Karpas-422 (cell line): ENCODE results near the gene TEAD2. TPM values are rescaled to one million over a fixed set of nuclear protein-coding genes. Genes with fewer than 3 reads are reported as not detected.

Experiments
- DNase-seq: peaks from one replicate; pipeline ENCODE4 v3.0.0-alpha.2; 2015
- H2AFZ ChIP-seq: fragments of 200-600 bp; sonication (generic); 2 replicates; pipeline ENCODE4 v1.6.1; 2014; ENCODE audit warnings: antibody characterized with exemption, low read length, mixed read lengths
- H3K27ac ChIP-seq: fragments of 200-600 bp; sonication (generic); 2 replicates; pipeline ENCODE4 v1.5.1; 2014; ENCODE audit warnings: mild to moderate bottlenecking, low read length, moderate library complexity
- H3K27me3 ChIP-seq: fragments of 200-600 bp; sonication (generic); 2 replicates; pipeline ENCODE4 v1.6.1; 2014; ENCODE audit warnings: low read length, mixed read lengths
- H3K36me3 ChIP-seq: fragments of 200-600 bp; sonication (generic); 2 replicates; pipeline ENCODE4 v1.6.1; 2014; ENCODE audit warnings: low read length, mixed read lengths; ENCODE audit not compliant: insufficient read depth
- H3K4me1 ChIP-seq: fragments of 200-600 bp; sonication (generic); 2 replicates; pipeline ENCODE4 v1.6.1; 2014; ENCODE audit warnings: mild to moderate bottlenecking, low read length, mixed read lengths
- H3K4me2 ChIP-seq: fragments of 200-600 bp; sonication (generic); 2 replicates; pipeline ENCODE4 v1.6.1; 2014; ENCODE audit warnings: low read length, low read depth, mild to moderate bottlenecking; ENCODE audit not compliant: poor library complexity, severe bottlenecking
- H3K4me3 ChIP-seq: fragments of 200-600 bp; sonication (generic); 2 replicates; pipeline ENCODE4 v1.5.1; 2014; ENCODE audit warnings: mild to moderate bottlenecking, antibody characterized with exemption, low read length, mixed read lengths
- H3K79me2 ChIP-seq: fragments of 200-600 bp; sonication (generic); 2 replicates; pipeline ENCODE4 v1.6.1; 2014; ENCODE audit warnings: mild to moderate bottlenecking, low read length, mixed read lengths
- H3K9ac ChIP-seq: fragments of 200-600 bp; sonication (generic); 2 replicates; pipeline ENCODE4 v1.6.0; 2014; ENCODE audit warnings: low read length
- H3K9me2 ChIP-seq: fragments of 200-600 bp; sonication (generic), shearing (Covaris generic); replicated peaks from 2 replicates; pipeline ENCODE4 v1.6.0; 2014; ENCODE audit warnings: mild to moderate bottlenecking, low read length, moderate library complexity; ENCODE audit not compliant: insufficient read depth
- H3K9me3 ChIP-seq: fragments of 300-700, 200-600 bp; sonication (generic); 2 replicates; pipeline ENCODE4 v1.6.1; 2014; ENCODE audit warnings: low read length, mixed read lengths
- H4K20me1 ChIP-seq: fragments of 200-600 bp; sonication (generic); 2 replicates; pipeline ENCODE4 v1.6.1; 2014; ENCODE audit warnings: mild to moderate bottlenecking, antibody characterized with exemption, low read length, low read depth; ENCODE audit not compliant: insufficient read depth
- total RNA-seq: library from RNA; depleted of rRNA; stranded (reverse); fragments of >200 nt; shearing (Covaris generic); gene quantifications from 2 replicates; pipeline ENCODE4 v1.2.3, GENCODE V29; 2014; ENCODE audit warnings: low replicate concordance

The TEAD2 gene
- total RNA-seq, 1 experiment from 2014 or later, result 5.5 TPM

DNA sequence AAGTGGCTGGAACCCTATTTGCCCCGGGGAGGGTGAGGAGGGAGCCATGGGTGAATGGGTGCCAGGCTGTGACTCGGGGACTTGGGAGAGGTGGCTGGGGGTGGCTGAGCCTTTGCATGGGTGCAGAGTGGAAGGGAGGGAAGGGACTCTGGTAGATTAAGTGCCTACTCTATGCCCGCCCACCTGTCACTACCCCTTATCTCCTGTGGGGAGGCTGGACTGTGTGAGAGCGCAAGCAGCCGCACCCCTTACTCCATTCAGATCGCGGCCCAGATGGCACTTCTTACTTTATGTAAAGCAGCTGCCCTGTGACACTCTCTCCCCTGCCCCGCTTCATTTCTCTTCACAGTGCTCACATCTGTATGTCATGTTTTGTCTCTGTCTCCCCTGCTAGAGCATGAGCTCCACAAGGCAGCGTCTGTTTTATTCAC lies 28.7 kb upstream of the TEAD2 start:
- Histone ChIP-seq H3K9ac (peak overlapping the region; percentile 75), H3K36me3 (no peaks in the 10 kb centered on the region), H3K27me3 (no peaks in the 10 kb centered on the region), H3K27ac (peak overlapping the region; percentile 96), H3K9me2 (no peaks in the 10 kb centered on the region), H3K4me1 (peaks cover 63% of the 10 kb centered on the region), H4K20me1 (no peaks in the 10 kb centered on the region), H2AFZ (no peak overlapping the region), H3K4me2 (peak overlapping the region; percentile 71), H3K79me2 (no peaks in the 10 kb centered on the region), H3K9me3 (no peaks in the 10 kb centered on the region), H3K4me3 (peak overlapping the region; percentile 44)
- peak; percentile 99 for DNase-seq

- H3K9ac ChIP-seq, result peak overlapping the region; percentile 75
- H3K4me2 ChIP-seq, result peak overlapping the region; percentile 71
- peak; percentile 75 for DNase-seq
- H3K27me3 ChIP-seq, result no peaks in the 10 kb centered on the region
- H3K27ac ChIP-seq, result peak overlapping the region; percentile 96
- peak overlapping the region; percentile 37 for H3K4me3 ChIP-seq
- H3K79me2 ChIP-seq, result no peaks in the 10 kb centered on the region
- no peaks in the 10 kb centered on the region for H3K9me3 ChIP-seq
- no peaks in the 10 kb centered on the region for H4K20me1 ChIP-seq
- no peaks in the 10 kb centered on the region for H3K36me3 ChIP-seq
- no peak overlapping the region for H2AFZ ChIP-seq
- peaks cover 66% of the 10 kb centered on the region for H3K4me1 ChIP-seq
- no peaks in the 10 kb centered on the region for H3K9me2 ChIP-seq
Observed at GRCh38 chr19:49390131-49390928, 28.1 kb upstream of the TEAD2 start.

DNA sequence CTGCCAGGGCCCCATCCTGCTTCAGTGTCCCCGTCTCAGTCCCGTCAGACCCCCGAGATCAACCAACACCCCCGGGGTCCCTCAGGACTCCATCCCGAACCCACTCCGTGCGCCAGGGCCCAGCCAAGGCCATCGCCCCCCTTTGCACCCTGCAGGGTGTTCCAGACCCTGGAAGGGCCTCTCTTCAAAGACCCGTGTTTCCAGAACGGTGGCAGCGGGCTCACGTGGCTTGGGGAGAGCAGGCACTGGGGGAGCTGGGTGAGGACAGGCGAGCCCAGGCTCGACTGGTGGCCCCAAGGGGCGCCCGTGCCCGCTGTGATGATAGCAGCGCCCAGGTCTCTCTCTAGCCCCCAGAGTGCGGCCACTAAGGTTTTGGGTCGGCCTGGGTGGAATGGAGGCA lies 27.2 kb upstream of the TEAD2 start:
- peak; percentile 77 for DNase-seq
- no peaks in the 10 kb centered on the region for H3K9me3 ChIP-seq
- no peak overlapping the region for H2AFZ ChIP-seq
- H4K20me1 ChIP-seq, result no peaks in the 10 kb centered on the region
- H3K4me3 ChIP-seq, result no peak overlapping the region
- H3K9ac ChIP-seq, result peak overlapping the region; percentile 75
- no peaks in the 10 kb centered on the region for H3K36me3 ChIP-seq
- peak overlapping the region; percentile 42 for H3K4me2 ChIP-seq
- no peaks in the 10 kb centered on the region for H3K9me2 ChIP-seq
- peaks cover 66% of the 10 kb centered on the region for H3K4me1 ChIP-seq
- no peaks in the 10 kb centered on the region for H3K27me3 ChIP-seq
- H3K79me2 ChIP-seq, result no peaks in the 10 kb centered on the region
- peak overlapping the region; percentile 96 for H3K27ac ChIP-seq

DNA sequence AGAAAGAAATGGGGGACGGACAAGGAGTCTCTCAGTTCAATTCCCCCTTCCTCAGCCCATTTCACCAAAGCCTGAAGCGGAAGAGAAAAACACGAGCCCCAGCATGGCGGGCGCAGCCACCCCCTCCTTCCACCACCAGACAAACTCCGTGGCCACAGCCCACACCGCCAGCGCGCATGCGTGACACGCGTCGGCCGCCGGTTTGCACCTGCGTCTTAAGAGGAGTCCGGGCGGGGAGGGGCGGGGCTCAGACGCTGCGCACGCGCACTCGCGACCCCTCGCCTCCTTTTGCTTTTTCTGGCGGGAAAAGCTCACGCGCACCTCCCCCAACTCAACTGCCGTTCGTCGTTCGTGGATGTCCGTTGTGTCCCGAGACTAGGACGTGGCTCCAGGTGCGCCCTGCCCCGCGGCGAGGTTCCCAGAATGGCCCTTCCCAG lies 25.7 kb upstream of the TEAD2 start, which contains the start of gene KASH5:
TSS of gene KASH5 (plus strand) at position 314 of the 437 bp plus-strand sequence. CDS start 2,635 bp downstream, outside the sequence.
- Histone ChIP-seq H2AFZ (no peak within 1 kb of the TSS), H3K9me2 (no peaks in the 10 kb centered on the region), H3K27me3 (no peaks in the 10 kb centered on the region), H3K4me1 (peaks cover 64% of the 10 kb centered on the region), H3K9me3 (peaks cover 4% of the 10 kb centered on the region; the same call in 1 of the 2 replicates), H3K27ac (peak within 1 kb of the TSS; percentile 96), H3K4me3 (no peak within 1 kb of the TSS; the same call in 1 of the 2 replicates), H3K36me3 (no peaks in the 10 kb centered on the region), H3K4me2 (peak within 1 kb of the TSS; percentile 42), H3K79me2 (no peaks in the 10 kb centered on the region), H4K20me1 (no peaks in the 10 kb centered on the region), H3K9ac (peak within 1 kb of the TSS; percentile 75)
- no peak for DNase-seq

GRCh38 chr19:49383599-49383998 lies 21.4 kb upstream of the TEAD2 start:
- Histone ChIP-seq H3K27ac (peak overlapping the region; percentile 51), H3K27me3 (no peaks in the 10 kb centered on the region), H3K9me2 (no peaks in the 10 kb centered on the region), H4K20me1 (no peaks in the 10 kb centered on the region), H2AFZ (no peak overlapping the region), H3K9ac (no peak overlapping the region), H3K4me1 (peaks cover 54% of the 10 kb centered on the region), H3K79me2 (no peaks in the 10 kb centered on the region), H3K9me3 (peaks cover 9% of the 10 kb centered on the region), H3K4me3 (no peak overlapping the region), H3K4me2 (no peak overlapping the region), H3K36me3 (peaks cover 4% of the 10 kb centered on the region; the same call in 1 of the 2 replicates)
- no peak for DNase-seq

- Histone ChIP-seq H3K27me3 (no peaks in the 10 kb centered on the region), H2AFZ (no peak overlapping the region), H3K9ac (no peak overlapping the region), H3K4me2 (no peak overlapping the region), H3K9me3 (peaks cover 9% of the 10 kb centered on the region), H3K36me3 (peaks cover 4% of the 10 kb centered on the region; the same call in 1 of the 2 replicates), H3K4me3 (no peak overlapping the region), H3K4me1 (peaks cover 54% of the 10 kb centered on the region), H3K9me2 (no peaks in the 10 kb centered on the region), H3K27ac (no peak overlapping the region), H4K20me1 (no peaks in the 10 kb centered on the region), H3K79me2 (no peaks in the 10 kb centered on the region)
- DNase-seq, result no peak
Observed at GRCh38 chr19:49382639-49383038, 20.4 kb upstream of the TEAD2 start.

DNA sequence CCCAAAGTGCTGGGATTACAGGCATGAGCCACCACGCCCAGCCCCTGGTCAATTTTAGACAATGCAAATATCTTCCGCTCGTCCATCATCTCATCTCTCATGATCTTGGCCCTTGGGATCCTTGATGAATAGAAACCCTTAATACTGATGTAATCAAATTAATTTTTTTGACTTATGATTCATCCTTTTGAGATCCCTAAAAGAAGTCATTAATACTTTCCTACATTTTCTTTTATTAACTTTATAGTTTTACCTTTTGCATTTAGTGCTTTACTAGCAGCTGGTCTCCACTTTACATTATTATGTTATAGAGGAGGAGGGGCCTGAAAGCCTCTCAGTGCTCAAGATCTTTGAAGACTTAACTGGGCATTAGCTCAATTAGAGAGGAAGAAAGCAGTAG lies 18.2 kb upstream of the TEAD2 start:
- peak; percentile 95 for DNase-seq
- peak overlapping the region; percentile 98 for H3K27ac ChIP-seq

DNA sequence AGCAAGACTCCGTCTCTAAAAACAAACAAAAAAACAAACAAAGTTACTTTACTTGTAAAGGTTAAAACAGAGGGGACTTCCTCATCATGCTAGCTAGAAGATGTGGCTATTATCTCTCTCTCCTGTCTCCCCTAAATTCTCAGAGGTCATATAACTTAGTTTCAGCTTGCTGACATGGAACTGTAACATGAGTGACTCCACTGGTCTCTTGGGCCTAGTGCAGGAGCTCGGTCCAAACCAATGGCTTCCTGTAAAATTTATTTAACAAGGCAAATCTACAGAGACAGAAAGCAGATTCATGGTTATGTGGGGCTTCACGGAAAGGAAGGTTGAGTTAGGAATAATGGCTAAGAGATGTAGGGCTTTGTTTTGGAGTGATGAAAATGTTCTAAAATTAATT lies 16.3 kb upstream of the TEAD2 start:
- Histone ChIP-seq H3K4me2 (peak overlapping the region; percentile 75), H3K9ac (peak overlapping the region; percentile 61), H2AFZ (no peak overlapping the region), H3K4me3 (peak overlapping the region; percentile 12), H3K4me1 (peaks cover 60% of the 10 kb centered on the region), H3K36me3 (peaks cover 4% of the 10 kb centered on the region; the same call in 1 of the 2 replicates), H3K27ac (peak overlapping the region; percentile 98), H3K9me3 (peaks cover 5% of the 10 kb centered on the region), H3K79me2 (no peaks in the 10 kb centered on the region), H3K27me3 (no peaks in the 10 kb centered on the region), H3K9me2 (no peaks in the 10 kb centered on the region), H4K20me1 (no peaks in the 10 kb centered on the region)
- peak; percentile 96 for DNase-seq

More for the DNA sequence above, 18.2 kb upstream of the TEAD2 start:
- Histone ChIP-seq H4K20me1 (no peaks in the 10 kb centered on the region), H3K27me3 (no peaks in the 10 kb centered on the region), H2AFZ (no peak overlapping the region), H3K9ac (peak overlapping the region; percentile 71), H3K4me1 (peaks cover 49% of the 10 kb centered on the region), H3K36me3 (peaks cover 4% of the 10 kb centered on the region; the same call in 1 of the 2 replicates), H3K4me3 (peak overlapping the region; percentile 51), H3K9me2 (no peaks in the 10 kb centered on the region), H3K9me3 (peaks cover 9% of the 10 kb centered on the region), H3K4me2 (peak overlapping the region; percentile 75), H3K79me2 (no peaks in the 10 kb centered on the region)
